Measurements from ENCODE around the gene VAT1.
"Not testable (repeated sequence)": the region's sequence is repeated elsewhere in the genome, so short reads cannot be mapped to it uniquely, and the experiment has no call there.

The VAT1 gene

DNA sequence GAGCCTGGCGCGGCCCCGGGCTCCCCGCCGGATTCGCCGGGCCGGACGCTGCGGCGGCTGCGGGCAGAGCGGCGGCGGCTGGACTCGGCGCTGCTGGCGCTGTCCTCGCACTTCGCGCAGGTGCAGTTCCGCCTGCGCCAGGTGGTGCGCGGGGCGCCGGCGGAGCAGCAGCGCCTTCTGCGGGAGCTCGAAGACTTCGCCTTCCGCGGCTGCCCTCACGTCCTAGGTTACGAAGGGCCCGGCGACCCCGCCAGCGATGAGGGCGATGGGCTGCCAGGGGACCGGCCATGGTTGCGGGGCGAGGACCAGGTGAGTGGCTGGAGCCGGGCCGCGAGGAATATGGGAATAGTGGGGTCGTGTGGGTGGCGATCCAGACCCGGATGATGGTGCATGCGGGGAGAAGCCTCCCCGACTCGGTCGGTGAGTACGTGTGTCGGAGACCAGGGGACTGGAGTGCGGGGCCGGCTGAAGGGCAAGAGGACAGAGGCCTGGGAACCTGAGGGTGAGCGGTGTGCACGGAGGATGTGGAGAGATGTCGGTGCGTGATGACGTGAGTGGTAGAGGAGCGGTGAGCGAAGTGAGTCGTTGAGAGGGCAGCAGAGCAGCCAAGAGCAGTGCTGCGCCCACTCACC is 41.3 kb downstream of the VAT1 start:
- DNase-seq (ENCODE audit: low read depth): no peak
- H3K4me3 ChIP-seq (ENCODE audit: low read depth, low read length): peak overlapping the region; percentile 91
- TF ChIP-seq, protein P1, sequence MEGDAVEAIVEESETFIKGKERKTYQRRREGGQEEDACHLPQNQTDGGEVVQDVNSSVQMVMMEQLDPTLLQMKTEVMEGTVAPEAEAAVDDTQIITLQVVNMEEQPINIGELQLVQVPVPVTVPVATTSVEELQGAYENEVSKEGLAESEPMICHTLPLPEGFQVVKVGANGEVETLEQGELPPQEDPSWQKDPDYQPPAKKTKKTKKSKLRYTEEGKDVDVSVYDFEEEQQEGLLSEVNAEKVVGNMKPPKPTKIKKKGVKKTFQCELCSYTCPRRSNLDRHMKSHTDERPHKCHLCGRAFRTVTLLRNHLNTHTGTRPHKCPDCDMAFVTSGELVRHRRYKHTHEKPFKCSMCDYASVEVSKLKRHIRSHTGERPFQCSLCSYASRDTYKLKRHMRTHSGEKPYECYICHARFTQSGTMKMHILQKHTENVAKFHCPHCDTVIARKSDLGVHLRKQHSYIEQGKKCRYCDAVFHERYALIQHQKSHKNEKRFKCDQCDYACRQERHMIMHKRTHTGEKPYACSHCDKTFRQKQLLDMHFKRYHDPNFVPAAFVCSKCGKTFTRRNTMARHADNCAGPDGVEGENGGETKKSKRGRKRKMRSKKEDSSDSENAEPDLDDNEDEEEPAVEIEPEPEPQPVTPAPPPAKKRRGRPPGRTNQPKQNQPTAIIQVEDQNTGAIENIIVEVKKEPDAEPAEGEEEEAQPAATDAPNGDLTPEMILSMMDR (IDR thresholded peaks at IDR 0.05; ENCODE audit: control insufficient read depth, extremely low read depth, insufficient read depth): peak; percentile 49

DNA sequence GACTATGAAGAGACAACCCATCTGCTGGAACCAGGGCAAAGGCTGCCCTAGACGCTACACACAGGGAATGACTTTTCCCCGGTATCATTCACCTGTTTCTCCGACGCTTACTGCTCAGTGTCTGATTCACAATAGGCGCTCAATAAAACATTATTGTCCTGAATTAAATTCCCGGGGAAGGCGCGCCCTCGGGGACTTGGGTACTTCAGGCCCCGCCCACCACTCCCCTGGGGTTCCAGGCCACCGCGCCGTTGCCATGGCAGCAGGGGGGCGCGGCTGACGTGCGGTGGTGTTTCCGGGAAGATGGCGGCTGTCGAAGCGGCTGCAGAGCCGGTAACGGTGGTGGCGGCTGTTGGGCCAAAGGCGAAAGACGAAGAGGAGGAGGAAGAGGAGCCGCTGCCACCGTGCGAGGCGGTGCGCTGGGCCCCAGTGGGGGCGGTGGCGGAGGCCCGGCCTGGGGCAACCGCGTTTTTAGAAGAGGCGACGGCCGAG is 41.9 kb downstream of the VAT1 start, which contains the start of gene RUNDC1:
Gene RUNDC1, plus strand, starts transcription at position 292 of the 492 bp plus-strand sequence. Its CDS starts 12 bp downstream, at position 304.
- TF ChIP-seq, protein P1 (IDR thresholded peaks at IDR 0.05; ENCODE audit: control insufficient read depth, extremely low read depth, insufficient read depth): no peak
- DNase-seq (ENCODE audit: low read depth): no peak
- H3K4me3 ChIP-seq (ENCODE audit: low read depth, low read length): peak within 1 kb of the TSS; percentile 91

DNA sequence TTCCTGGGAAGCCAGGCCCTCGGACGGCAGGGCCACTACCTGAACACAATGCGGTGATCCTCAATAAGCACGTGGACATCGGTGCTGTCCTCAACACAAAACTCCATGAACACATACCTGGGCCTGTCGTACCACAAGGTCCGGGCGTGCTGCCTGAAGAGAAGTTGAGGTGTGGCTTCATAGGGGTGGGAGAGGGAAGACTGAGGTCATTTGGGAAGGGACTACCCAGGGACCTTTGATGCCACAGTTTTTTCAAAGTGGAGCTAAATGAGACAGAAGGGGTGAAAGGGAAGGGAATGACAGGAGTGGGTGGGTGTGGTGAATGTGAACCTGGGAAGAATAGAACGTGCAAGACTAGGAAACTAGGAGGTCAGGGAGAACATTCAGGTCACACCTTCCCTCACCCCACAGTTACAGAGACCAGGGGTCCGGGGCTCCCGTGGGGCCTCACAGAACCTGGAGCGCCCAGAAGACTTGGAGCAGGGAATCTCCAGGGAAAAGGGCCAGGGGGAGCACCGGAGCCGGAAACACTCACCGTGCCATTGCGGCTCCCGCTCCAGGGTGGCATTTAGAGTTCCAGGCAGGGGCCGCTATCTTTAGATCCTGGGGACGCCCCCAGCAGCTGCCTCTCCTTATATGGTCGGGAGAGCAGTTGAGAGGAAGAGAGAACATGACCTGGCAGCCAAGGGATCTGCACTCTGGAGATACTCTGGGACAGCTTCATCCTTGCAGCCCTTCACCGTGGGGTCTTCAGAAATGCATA is 42.5 kb downstream of the VAT1 start, which contains the start of gene PTGES3L:
Gene PTGES3L, minus strand, starts transcription at position 570 of the 763 bp plus-strand sequence. Its CDS starts 27 bp downstream, at position 543.
- TF ChIP-seq, protein P1 (IDR thresholded peaks at IDR 0.05; ENCODE audit: control insufficient read depth, extremely low read depth, insufficient read depth): no peak
- DNase-seq (ENCODE audit: low read depth): no peak
- peak within 1 kb of the TSS; percentile 91 for H3K4me3 ChIP-seq (ENCODE audit: low read depth, low read length)

DNA sequence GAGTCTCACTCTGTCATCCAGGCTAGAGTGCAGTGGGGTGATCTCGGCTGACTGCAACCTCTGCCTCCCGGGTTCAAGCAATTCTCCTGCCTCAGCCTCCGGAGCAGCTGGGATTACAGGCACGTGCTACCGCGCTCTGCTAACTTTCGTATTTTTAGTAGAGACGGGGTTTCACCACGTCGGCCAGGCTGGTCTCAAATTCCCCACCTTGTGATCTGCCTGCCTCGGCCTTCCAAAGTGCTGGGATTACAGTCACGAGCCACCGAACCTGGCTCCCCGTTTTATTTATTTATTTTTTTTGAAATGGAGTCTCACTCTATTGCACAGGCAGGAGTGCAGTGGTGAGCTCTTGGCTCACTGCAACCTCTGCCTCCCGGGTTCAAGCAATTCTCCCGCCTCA is 46.5 kb downstream of the VAT1 start:
- H3K4me3 ChIP-seq (ENCODE audit: low read depth, low read length); DNase-seq (ENCODE audit: low read depth): not testable (repeated sequence)

DNA sequence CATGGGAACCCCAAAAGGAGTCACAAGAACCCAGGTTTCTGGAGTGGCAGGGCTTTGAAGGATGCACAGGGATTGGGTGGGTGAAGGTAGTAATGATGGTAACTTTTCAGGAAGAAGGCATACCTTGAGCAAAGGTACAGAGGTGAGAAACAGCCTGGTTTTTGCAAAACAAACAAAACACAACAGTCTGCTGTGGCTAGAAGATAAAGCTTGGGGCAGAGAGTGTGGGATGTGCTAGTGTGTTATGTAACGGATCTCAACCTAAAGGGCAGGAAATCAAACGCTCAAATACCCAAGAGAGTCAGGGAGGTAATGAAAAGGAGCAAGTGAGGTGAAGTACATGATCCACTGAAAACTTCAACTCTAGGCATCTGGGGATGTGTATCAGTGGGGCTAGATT is 46.9 kb downstream of the VAT1 start:
- TF ChIP-seq, protein P1 (IDR thresholded peaks at IDR 0.05; ENCODE audit: control insufficient read depth, extremely low read depth, insufficient read depth): no peak
- no peak overlapping the region for H3K4me3 ChIP-seq (ENCODE audit: low read depth, low read length)
- DNase-seq (ENCODE audit: low read depth): no peak

DNA sequence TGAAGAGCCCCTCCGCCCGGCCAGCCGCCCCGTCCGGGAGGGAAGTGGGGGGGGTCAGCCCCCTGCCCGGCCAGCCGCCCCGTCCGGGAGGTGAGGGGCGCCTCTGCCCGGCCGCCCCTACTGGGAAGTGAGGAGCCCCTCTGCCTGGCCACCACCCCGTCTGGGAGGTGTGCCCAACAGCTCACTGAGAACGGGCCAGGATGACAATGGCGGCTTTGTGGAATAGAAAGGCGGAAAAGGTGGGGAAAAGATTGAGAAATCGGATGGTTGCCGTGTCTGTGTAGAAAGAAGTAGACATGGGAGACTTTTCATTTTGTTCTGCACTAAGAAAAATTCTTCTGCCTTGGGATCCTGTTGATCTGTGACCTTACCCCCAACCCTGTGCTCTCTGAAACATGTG is 48.9 kb downstream of the VAT1 start:
- H3K4me3 ChIP-seq (ENCODE audit: low read depth, low read length); DNase-seq (ENCODE audit: low read depth): not testable (repeated sequence)

DNA sequence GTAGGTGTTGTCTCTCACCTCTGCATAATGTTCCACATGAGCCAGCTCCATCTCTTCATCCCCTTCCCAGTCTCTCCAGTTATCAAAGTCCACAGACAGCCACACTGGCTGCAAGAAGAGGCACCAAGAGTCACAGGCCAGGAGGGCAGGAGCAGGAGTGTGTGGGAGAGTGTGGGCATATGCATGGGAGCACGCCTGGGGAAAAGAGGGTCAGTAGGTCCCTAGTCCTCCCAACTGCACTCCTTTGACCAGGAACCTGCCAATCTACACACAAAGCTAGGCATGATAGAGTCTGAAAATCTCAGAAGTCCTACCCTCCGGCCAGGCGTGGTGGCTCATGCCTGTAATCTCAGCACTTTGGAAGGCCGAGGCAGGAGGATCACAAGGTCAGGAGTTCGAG is 50.6 kb downstream of the VAT1 start:
- TF ChIP-seq, protein P1 (IDR thresholded peaks at IDR 0.05; ENCODE audit: control insufficient read depth, extremely low read depth, insufficient read depth): no peak
- no peak for DNase-seq (ENCODE audit: low read depth)

More for the DNA sequence above, 50.6 kb downstream of the VAT1 start:
- no peak overlapping the region for H3K4me3 ChIP-seq (ENCODE audit: low read depth, low read length)

All from LNCaP clone FGC (cell line).